ENCODE results near the gene SF3B2. TPM values are rescaled to one million over a fixed set of nuclear protein-coding genes. Genes with fewer than 3 reads are reported as not detected.

Gene SF3B2
- total RNA-seq, 2 experiments from 2014 or later: 185 to 260 TPM

DNA sequence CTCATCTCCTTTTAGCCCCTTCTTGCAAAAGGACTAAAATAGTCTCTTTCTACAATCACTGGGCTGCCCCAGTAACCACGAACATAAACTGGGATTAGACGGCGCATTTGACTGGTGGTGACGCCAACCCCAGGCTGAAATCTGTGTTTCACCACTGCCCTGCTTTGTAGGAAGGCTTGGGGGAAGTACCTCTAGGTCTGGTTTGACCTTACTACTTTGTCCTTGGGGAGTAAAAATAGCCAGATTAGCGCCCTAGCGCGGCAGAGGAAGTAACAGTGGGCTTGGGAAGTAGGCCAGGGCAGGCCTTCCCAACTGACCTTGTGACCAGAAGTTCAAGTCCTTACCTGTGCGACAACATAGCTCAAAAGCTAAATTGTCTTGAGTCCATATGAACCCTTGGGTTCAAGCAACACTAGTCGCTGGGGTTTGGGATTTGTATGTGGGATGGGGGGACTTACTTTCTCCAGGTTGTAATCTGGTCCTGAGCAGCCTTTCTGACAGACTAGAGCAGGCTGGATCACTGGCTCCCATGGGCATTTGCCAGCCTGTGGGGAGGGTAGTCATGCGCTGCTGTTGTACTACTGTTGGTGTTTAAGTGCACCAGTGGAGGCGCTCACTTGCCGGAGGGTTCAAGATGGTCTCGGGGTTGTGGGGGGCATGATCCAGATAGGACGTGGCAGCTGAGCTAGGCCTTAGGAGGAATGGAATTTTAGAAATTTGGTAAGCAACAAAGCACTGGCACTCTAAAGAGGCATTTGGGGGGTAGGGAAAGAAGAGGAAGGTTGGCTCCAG, 17.0 kb downstream of the SF3B2 start:
- peak; percentile 68 for DNase-seq (ENCODE audit: low spot score)
- H3K79me2 ChIP-seq (ENCODE audit: insufficient read depth, low read depth, low read length): peaks cover 23% of the 10 kb centered on the region; the same call in 1 of the 2 replicates
- no peaks in the 10 kb centered on the region for H3K9me2 ChIP-seq (ENCODE audit: insufficient read depth, low read length)
- ChIA-PET POLR2A (interaction anchor here (0.8 to 2.7 kb wide), 3 partner anchors 16 to 64 kb away, joined by 3 to 11 read pairs (median 3); partner anchors contain the start of gene SF3B2), CTCF (ENCODE audit: unreplicated experiment) (interaction anchor here (0.7 to 1.0 kb wide), 2 partner anchors 65 to 67 kb away, joined by 3 read pairs; no protein-coding TSS in a partner anchor)
- BruUV-seq (replicated peaks): no TSS peak
- peak overlapping the region; percentile 72 for H3K4me2 ChIP-seq (ENCODE audit: low read length)
- peaks cover 61% of the 10 kb centered on the region for H3K36me3 ChIP-seq (ENCODE audit: insufficient read depth, low read length)
- 0 out of 2 replicates have a peak, but pooled peaks cover 5% of the 10 kb centered on the region for H3K9me3 ChIP-seq (ENCODE audit: low read length)
- intact Hi-C loops (cut with micrococcal nuclease; ENCODE audit: unreplicated experiment): loop anchor here (1.0 kb wide), 1 partner anchor 65 kb away; no protein-coding TSS in a partner anchor
- no peaks in the 10 kb centered on the region for H4K20me1 ChIP-seq (ENCODE audit: insufficient read depth, low read length)
- H3K4me1 ChIP-seq (ENCODE audit: insufficient read depth, low read length, poor library complexity, severe bottlenecking): peaks cover 46% of the 10 kb centered on the region
- no peak for TF ChIP-seq EZH2phosphoT487 (IDR thresholded peaks at IDR 0.05; ENCODE audit: borderline replicate concordance, low read depth, low read length)
- TF ChIP-seq, protein P1, sequence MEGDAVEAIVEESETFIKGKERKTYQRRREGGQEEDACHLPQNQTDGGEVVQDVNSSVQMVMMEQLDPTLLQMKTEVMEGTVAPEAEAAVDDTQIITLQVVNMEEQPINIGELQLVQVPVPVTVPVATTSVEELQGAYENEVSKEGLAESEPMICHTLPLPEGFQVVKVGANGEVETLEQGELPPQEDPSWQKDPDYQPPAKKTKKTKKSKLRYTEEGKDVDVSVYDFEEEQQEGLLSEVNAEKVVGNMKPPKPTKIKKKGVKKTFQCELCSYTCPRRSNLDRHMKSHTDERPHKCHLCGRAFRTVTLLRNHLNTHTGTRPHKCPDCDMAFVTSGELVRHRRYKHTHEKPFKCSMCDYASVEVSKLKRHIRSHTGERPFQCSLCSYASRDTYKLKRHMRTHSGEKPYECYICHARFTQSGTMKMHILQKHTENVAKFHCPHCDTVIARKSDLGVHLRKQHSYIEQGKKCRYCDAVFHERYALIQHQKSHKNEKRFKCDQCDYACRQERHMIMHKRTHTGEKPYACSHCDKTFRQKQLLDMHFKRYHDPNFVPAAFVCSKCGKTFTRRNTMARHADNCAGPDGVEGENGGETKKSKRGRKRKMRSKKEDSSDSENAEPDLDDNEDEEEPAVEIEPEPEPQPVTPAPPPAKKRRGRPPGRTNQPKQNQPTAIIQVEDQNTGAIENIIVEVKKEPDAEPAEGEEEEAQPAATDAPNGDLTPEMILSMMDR (conservative IDR thresholded peaks at IDR 0.05; ENCODE audit: low read length): peak; percentile 71
- peak overlapping the region; percentile 73 for H3K27ac ChIP-seq (ENCODE audit: low read depth, low read length, poor library complexity, severe bottlenecking)
- H2AFZ ChIP-seq (ENCODE audit: low read length): no peak overlapping the region
- peak overlapping the region; percentile 68 for H3K4me3 ChIP-seq (ENCODE audit: low read depth, low read length, poor library complexity, severe bottlenecking)

DNA sequence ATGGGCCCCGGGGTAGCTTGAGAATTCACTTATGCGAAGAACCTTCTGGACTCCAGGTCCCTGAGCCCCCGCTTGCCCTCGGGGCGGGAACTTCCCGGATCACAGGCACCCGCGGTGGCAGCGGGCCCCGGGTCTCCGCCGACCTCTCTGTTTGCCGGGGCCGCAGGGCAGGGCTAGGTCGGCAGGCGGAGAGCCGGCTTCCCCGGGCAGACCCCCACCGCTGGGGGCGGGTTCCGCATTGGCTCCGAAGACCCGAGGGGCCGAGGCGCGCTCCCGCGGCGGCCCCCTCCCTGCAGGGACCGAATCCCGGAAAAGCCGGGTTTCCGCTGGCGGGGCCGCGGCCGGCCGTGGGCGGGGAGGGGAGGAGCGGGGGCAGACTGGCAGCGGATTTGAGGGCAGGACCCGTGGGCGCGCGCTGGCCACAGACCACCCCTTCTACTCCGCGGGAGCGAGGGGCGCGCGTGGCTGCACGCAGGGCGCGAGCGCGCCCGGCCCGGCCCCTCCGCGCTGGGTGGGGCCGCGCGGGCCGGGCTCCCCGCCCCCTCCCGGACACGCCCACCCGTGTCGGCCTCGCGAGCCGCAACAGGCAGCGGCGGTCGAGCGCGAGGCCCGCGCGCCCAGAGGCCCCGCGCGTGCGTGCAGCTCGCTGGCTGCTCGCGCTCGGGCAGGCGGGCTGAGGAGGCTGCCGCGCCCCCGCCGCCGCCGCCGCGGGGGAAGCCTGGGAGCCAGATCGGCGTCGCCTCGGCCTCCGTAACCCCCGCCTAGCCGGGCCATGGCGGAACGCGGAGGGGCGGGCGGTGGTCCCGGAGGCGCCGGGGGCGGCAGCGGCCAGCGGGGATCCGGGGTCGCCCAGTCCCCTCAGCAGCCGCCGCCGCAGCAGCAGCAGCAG, 17.8 kb downstream of the SF3B2 start, which contains the start of gene PACS1:
TSS of gene PACS1 (plus strand) at position 558 of the 889 bp plus-strand sequence. CDS start at position 773, 215 bp downstream.
- H3K4me1 ChIP-seq (ENCODE audit: insufficient read depth, low read length, poor library complexity, severe bottlenecking): peaks cover 50% of the 10 kb centered on the region
- H3K36me3 ChIP-seq (ENCODE audit: insufficient read depth, low read length): peaks cover 59% of the 10 kb centered on the region
- ChIA-PET POLR2A (interaction anchor here (1.1 to 2.7 kb wide), 2 partner anchors 18 to 64 kb away, joined by 3 to 11 read pairs; partner anchors contain the start of gene SF3B2), CTCF (ENCODE audit: unreplicated experiment) (interaction anchor here (1.0 kb wide), 1 partner anchor 64 kb away, joined by 3 read pairs; no protein-coding TSS in a partner anchor)
- peak; percentile 78 for DNase-seq (ENCODE audit: low spot score)
- intact Hi-C loops (cut with micrococcal nuclease; ENCODE audit: unreplicated experiment): no loop called here
- peak within 1 kb of the TSS; percentile 9; the same call in 1 of the 2 replicates for H2AFZ ChIP-seq (ENCODE audit: low read length)
- H3K27ac ChIP-seq (ENCODE audit: low read depth, low read length, poor library complexity, severe bottlenecking): peak within 1 kb of the TSS; percentile 73
- no peaks in the 10 kb centered on the region for H3K9me3 ChIP-seq (ENCODE audit: low read length)
- peaks cover 23% of the 10 kb centered on the region; the same call in 1 of the 2 replicates for H3K79me2 ChIP-seq (ENCODE audit: insufficient read depth, low read depth, low read length)
- no peaks in the 10 kb centered on the region for H3K9me2 ChIP-seq (ENCODE audit: insufficient read depth, low read length)
- peak within 1 kb of the TSS; percentile 83 for H3K4me3 ChIP-seq (ENCODE audit: low read depth, low read length, poor library complexity, severe bottlenecking)
- H4K20me1 ChIP-seq (ENCODE audit: insufficient read depth, low read length): no peaks in the 10 kb centered on the region
- H3K4me2 ChIP-seq (ENCODE audit: low read length): peak within 1 kb of the TSS; percentile 87
- TF ChIP-seq, protein P1 (conservative IDR thresholded peaks at IDR 0.05; ENCODE audit: low read length): peak; percentile 13; the same call in 1 of the 2 replicates
- TF ChIP-seq EZH2phosphoT487 (IDR thresholded peaks at IDR 0.05; ENCODE audit: borderline replicate concordance, low read depth, low read length): no peak
- no TSS peak for BruUV-seq (replicated peaks)

All from OCI-LY7 (cell line).